ENCODE results near the gene MRGPRF.

Gene MRGPRF

DNA sequence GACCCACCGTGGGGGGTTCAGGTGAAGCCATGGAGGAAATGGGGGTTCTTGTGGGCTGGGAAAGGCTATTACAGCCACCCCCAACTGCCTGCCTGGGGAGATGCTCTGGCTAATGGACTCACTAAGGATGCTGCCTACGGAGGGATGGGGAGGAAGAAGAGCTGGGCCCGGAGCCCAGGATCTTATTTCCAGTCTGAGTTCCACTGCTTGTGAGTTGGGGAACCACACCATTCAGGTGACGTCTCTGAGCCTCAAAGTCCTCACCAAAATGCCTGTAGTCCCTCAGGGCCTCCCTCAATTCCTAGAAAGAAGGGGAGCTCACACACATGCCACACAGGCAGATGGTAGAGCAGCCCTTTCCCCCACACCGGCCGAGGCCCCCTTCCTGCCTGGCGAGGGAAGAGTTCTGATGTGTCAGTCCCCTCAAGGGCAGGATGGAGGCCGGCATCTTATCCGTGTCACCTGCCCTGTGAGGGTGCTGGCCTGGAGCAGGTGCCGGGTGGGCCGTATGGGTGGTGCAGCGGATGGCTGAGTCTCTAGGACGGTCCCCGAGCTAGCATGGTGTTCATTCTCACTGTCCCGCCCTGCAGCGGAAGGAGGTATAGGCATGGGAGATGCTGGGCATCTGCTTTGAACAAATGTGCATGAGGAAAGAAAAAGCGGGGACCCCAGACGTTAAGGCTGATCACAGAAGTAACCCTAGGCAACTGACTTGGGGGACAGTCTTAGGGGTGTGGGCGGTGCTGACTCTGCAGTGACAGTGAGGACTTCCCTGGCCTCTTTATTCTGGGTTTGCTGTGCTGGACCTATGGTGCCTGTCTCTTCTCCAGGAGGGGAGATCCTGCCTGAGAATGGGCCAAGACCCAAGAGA, 15.7 kb downstream of the MRGPRF start:
- Histone ChIP-seq H3K56ac (ENCODE audit: low read length) (no peak overlapping the region), H3K27ac (ENCODE audit: low read depth, low read length) (no peak overlapping the region), H3K4me3 (ENCODE audit: low read length) (no peak overlapping the region), H4K5ac (ENCODE audit: low read length) (no peak overlapping the region), H2AK5ac (ENCODE audit: low read length) (no peak overlapping the region), H3K27me3 (ENCODE audit: insufficient read depth, low read length, poor library complexity) (no peaks in the 10 kb centered on the region), H3K4me2 (ENCODE audit: low read length) (no peak overlapping the region), H4K8ac (ENCODE audit: low read depth, low read length) (no peak overlapping the region), H3K79me2 (ENCODE audit: control insufficient read depth, insufficient read depth, low read length) (no peaks in the 10 kb centered on the region), H3K36me3 (ENCODE audit: control insufficient read depth, insufficient read depth, low read length) (no peaks in the 10 kb centered on the region), H3K4me1 (ENCODE audit: control insufficient read depth, low read depth, low read length) (no peaks in the 10 kb centered on the region), H3K4ac (ENCODE audit: low read depth, low read length) (no peak overlapping the region), H2BK5ac (ENCODE audit: low read length) (no peak overlapping the region), H3K23ac (ENCODE audit: low read length) (no peak overlapping the region), H3K9ac (ENCODE audit: low read length) (no peak overlapping the region), H3K79me1 (ENCODE audit: low read length) (no peaks in the 10 kb centered on the region), H2BK120ac (ENCODE audit: low read depth, low read length) (no peak overlapping the region), H2BK15ac (replicated peaks; ENCODE audit: low read depth) (no peak overlapping the region), H3K18ac (ENCODE audit: low read length) (no peak overlapping the region)
- no CpG with 5 or more reads among the region's 19 CpGs for WGBS (ENCODE audit: extremely low coverage, insufficient coverage, low lambda C conversion rate)
- DNase-seq, result no peak

DNA sequence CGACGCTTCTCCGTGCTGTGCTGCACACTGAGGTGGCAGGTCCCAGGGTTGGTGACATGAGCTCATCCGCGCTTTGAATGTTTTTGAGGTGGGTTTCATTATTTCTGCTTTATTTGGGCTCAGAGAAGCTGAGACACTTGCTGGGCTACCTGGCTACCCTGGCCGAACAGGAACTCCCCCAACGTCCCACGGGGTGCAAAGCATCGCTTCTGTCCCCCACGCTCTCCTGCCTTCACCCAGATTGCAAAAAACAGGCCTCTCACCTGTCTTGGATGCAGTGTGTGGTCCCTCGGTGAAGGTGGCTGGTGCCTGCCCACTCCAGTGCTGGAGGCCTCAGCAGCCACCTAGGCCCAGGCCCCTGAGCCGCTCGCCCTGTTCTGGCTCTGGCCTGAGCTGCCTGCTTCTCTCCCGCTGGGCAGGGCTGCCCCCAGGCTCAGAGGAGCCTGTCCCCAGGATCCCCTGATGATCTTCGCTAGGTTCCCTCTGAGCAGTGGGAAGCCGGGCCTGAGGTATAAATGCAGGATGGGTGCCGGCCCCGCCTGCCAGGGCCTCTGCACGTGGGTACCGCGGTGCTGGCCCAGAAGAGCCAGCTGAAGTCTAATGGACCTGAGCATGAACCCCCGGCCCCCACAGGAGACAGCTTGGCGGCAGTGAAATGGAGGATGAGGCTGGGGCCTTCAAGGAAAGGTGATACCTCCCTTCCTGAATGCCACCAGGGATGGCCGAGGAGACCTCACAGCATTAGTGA, 16.5 kb downstream of the MRGPRF start:
- H2AK5ac ChIP-seq (ENCODE audit: low read length), result no peak overlapping the region
- no peaks in the 10 kb centered on the region for H3K4me1 ChIP-seq (ENCODE audit: control insufficient read depth, low read depth, low read length)
- H2BK5ac ChIP-seq (ENCODE audit: low read length), result no peak overlapping the region
- no peak for DNase-seq
- no peaks in the 10 kb centered on the region for H3K27me3 ChIP-seq (ENCODE audit: insufficient read depth, low read length, poor library complexity)
- H3K4me3 ChIP-seq (ENCODE audit: low read length), result no peak overlapping the region
- no peak overlapping the region for H3K18ac ChIP-seq (ENCODE audit: low read length)
- no peak overlapping the region for H3K23ac ChIP-seq (ENCODE audit: low read length)
- H4K8ac ChIP-seq (ENCODE audit: low read depth, low read length), result no peak overlapping the region
- no peaks in the 10 kb centered on the region for H3K36me3 ChIP-seq (ENCODE audit: control insufficient read depth, insufficient read depth, low read length)
- no peak overlapping the region for H3K4ac ChIP-seq (ENCODE audit: low read depth, low read length)
- no peaks in the 10 kb centered on the region for H3K79me1 ChIP-seq (ENCODE audit: low read length)
- no peaks in the 10 kb centered on the region for H3K79me2 ChIP-seq (ENCODE audit: control insufficient read depth, insufficient read depth, low read length)
- WGBS (ENCODE audit: extremely low coverage, insufficient coverage, low lambda C conversion rate), result no CpG with 5 or more reads among the region's 24 CpGs
- no peak overlapping the region for H3K56ac ChIP-seq (ENCODE audit: low read length)
- H2BK15ac ChIP-seq (replicated peaks; ENCODE audit: low read depth), result no peak overlapping the region
- no peak overlapping the region for H4K5ac ChIP-seq (ENCODE audit: low read length)
- no peak overlapping the region for H2BK120ac ChIP-seq (ENCODE audit: low read depth, low read length)
- H3K27ac ChIP-seq (ENCODE audit: low read depth, low read length), result no peak overlapping the region
- H3K4me2 ChIP-seq (ENCODE audit: low read length), result no peak overlapping the region
- no peak overlapping the region for H3K9ac ChIP-seq (ENCODE audit: low read length)

DNA sequence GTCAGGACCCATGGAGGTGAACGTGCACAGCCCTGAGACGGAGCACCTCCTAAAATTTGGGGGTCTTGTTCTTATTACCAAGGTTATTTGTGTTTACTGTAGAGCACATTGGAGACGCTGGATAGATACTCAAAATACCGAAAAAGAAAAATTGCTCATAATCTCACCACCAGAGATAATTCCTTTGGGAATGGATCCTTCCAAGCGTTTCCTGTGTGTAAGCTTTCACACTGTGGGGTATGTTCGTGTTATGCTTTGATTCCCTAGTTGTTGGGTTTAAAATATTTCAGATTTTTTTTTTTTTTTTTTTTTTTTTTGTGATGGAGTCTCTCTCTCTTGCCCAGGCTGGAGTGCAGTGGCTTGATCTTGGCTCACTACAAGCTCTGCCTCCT, 18.2 kb downstream of the MRGPRF start:
- Histone ChIP-seq H2BK5ac (ENCODE audit: low read length) (no peak overlapping the region), H2AK5ac (ENCODE audit: low read length) (no peak overlapping the region), H3K18ac (ENCODE audit: low read length) (no peak overlapping the region), H3K23ac (ENCODE audit: low read length) (no peak overlapping the region), H3K27me3 (ENCODE audit: insufficient read depth, low read length, poor library complexity) (no peaks in the 10 kb centered on the region), H3K4ac (ENCODE audit: low read depth, low read length) (no peak overlapping the region), H3K79me1 (ENCODE audit: low read length) (no peaks in the 10 kb centered on the region), H2BK15ac (replicated peaks; ENCODE audit: low read depth) (no peak overlapping the region), H4K5ac (ENCODE audit: low read length) (no peak overlapping the region), H3K36me3 (ENCODE audit: control insufficient read depth, insufficient read depth, low read length) (no peaks in the 10 kb centered on the region), H3K4me2 (ENCODE audit: low read length) (no peak overlapping the region), H3K4me1 (ENCODE audit: control insufficient read depth, low read depth, low read length) (no peaks in the 10 kb centered on the region), H3K79me2 (ENCODE audit: control insufficient read depth, insufficient read depth, low read length) (no peaks in the 10 kb centered on the region), H2BK120ac (ENCODE audit: low read depth, low read length) (no peak overlapping the region), H3K4me3 (ENCODE audit: low read length) (no peak overlapping the region), H3K56ac (ENCODE audit: low read length) (no peak overlapping the region), H3K9ac (ENCODE audit: low read length) (no peak overlapping the region), H3K27ac (ENCODE audit: low read depth, low read length) (no peak overlapping the region), H4K8ac (ENCODE audit: low read depth, low read length) (no peak overlapping the region)
- WGBS (ENCODE audit: extremely low coverage, insufficient coverage, low lambda C conversion rate), result no CpG with 5 or more reads among the region's 6 CpGs
- DNase-seq, result no peak

DNA sequence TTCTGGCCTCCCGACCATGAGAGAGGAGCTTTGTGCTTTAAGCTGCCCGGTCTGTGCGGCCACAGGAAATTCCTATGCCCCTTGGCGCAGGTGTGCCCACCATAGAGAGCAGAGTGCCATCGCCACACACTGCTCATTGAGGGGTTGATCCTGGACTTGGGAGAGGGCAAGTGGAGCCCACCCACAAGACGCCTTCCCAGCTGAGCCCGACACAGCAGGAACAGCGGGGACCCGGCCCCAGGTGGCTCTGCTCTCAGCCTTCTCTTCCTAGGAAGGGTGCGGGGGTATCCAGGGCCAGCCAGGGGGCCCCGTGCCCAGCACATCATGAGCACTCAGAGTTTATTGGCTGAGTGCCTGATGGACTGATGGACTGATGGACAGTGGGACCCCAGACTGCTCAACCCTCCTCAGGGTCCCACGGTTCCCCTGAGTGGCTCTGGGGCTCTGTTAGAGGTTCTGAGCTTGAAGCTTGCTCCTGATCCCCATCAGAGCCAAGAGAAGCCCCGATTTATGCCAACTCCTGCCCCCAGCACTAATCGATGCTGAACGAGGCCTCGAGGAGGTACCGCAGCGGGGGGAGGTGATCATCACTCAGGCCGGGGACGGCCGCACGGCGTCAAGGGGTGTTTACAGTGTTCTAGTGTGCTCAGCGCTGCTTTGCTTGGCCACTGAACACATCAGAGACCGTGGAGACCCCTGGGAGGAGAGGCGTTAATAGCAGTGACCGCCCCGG, 18.7 kb downstream of the MRGPRF start:
- Histone ChIP-seq H3K79me1 (ENCODE audit: low read length) (no peaks in the 10 kb centered on the region), H2BK5ac (ENCODE audit: low read length) (no peak overlapping the region), H3K4me1 (ENCODE audit: control insufficient read depth, low read depth, low read length) (no peaks in the 10 kb centered on the region), H3K36me3 (ENCODE audit: control insufficient read depth, insufficient read depth, low read length) (no peaks in the 10 kb centered on the region), H3K23ac (ENCODE audit: low read length) (no peak overlapping the region), H3K4me2 (ENCODE audit: low read length) (no peak overlapping the region), H3K9ac (ENCODE audit: low read length) (no peak overlapping the region), H2BK15ac (replicated peaks; ENCODE audit: low read depth) (no peak overlapping the region), H3K56ac (ENCODE audit: low read length) (no peak overlapping the region), H3K18ac (ENCODE audit: low read length) (no peak overlapping the region), H4K8ac (ENCODE audit: low read depth, low read length) (no peak overlapping the region), H3K27ac (ENCODE audit: low read depth, low read length) (no peak overlapping the region), H3K27me3 (ENCODE audit: insufficient read depth, low read length, poor library complexity) (no peaks in the 10 kb centered on the region), H2AK5ac (ENCODE audit: low read length) (no peak overlapping the region), H3K79me2 (ENCODE audit: control insufficient read depth, insufficient read depth, low read length) (no peaks in the 10 kb centered on the region), H3K4me3 (ENCODE audit: low read length) (no peak overlapping the region), H4K5ac (ENCODE audit: low read length) (no peak overlapping the region), H2BK120ac (ENCODE audit: low read depth, low read length) (no peak overlapping the region), H3K4ac (ENCODE audit: low read depth, low read length) (no peak overlapping the region)
- DNase-seq, result no peak
- WGBS (ENCODE audit: extremely low coverage, insufficient coverage, low lambda C conversion rate), result no CpG with 5 or more reads among the region's 28 CpGs

DNA sequence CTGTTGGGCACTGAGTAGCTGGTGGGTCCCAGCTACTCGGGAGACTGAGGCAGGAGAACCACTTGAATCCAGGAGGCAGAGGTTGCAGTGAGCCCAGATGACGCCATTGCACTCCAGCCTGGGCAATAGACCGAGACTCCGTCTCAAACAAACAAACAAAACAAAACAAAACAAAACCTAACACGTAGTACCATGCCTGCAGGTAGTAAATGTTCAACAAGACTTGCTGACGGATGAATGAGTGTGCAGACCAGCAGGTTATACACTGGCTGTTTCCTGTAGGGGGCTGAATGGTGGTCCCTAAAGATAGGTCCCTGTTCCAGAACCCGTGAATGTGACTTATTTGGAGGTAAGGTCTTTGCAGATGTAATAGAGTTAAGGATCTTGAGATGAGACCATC, 19.5 kb downstream of the MRGPRF start:
- no CpG with 5 or more reads among the region's 7 CpGs for WGBS (ENCODE audit: extremely low coverage, insufficient coverage, low lambda C conversion rate)
- no peaks in the 10 kb centered on the region for H3K79me2 ChIP-seq (ENCODE audit: control insufficient read depth, insufficient read depth, low read length)
- no peak overlapping the region for H4K5ac ChIP-seq (ENCODE audit: low read length)
- no peak overlapping the region for H3K9ac ChIP-seq (ENCODE audit: low read length)
- no peak overlapping the region for H3K27ac ChIP-seq (ENCODE audit: low read depth, low read length)
- no peak overlapping the region for H2BK5ac ChIP-seq (ENCODE audit: low read length)
- H2BK15ac ChIP-seq (replicated peaks; ENCODE audit: low read depth), result no peak overlapping the region
- no peak overlapping the region for H3K23ac ChIP-seq (ENCODE audit: low read length)
- no peaks in the 10 kb centered on the region for H3K79me1 ChIP-seq (ENCODE audit: low read length)
- no peak overlapping the region for H3K18ac ChIP-seq (ENCODE audit: low read length)
- H3K27me3 ChIP-seq (ENCODE audit: insufficient read depth, low read length, poor library complexity), result no peaks in the 10 kb centered on the region
- no peak overlapping the region for H3K56ac ChIP-seq (ENCODE audit: low read length)
- no peak overlapping the region for H2AK5ac ChIP-seq (ENCODE audit: low read length)
- DNase-seq, result no peak
- no peak overlapping the region for H3K4ac ChIP-seq (ENCODE audit: low read depth, low read length)
- H3K4me1 ChIP-seq (ENCODE audit: control insufficient read depth, low read depth, low read length), result no peaks in the 10 kb centered on the region
- H2BK120ac ChIP-seq (ENCODE audit: low read depth, low read length), result no peak overlapping the region
- no peaks in the 10 kb centered on the region for H3K36me3 ChIP-seq (ENCODE audit: control insufficient read depth, insufficient read depth, low read length)
- no peak overlapping the region for H3K4me2 ChIP-seq (ENCODE audit: low read length)
- H3K4me3 ChIP-seq (ENCODE audit: low read length), result no peak overlapping the region
- no peak overlapping the region for H4K8ac ChIP-seq (ENCODE audit: low read depth, low read length)
